Heart right ventricle (tissue), 16 donors: ENCODE measurements around the gene ABRAXAS1. TPM values are rescaled to one million over a fixed set of nuclear protein-coding genes. Genes with fewer than 3 reads are reported as not detected.

Experiments used
- ATAC-seq, 8 donors: fragments of 200-7000 bp; cut with Tn5 transposase; one replicate each; pipeline ENCODE4 v1.9.1; 2020; ENCODE audit warnings: mild to moderate bottlenecking in 8 of 8, moderate library complexity in 8 of 8, moderate number of reproducible peaks in 1 of 8
- DNase-seq, 2 donors: peaks; one replicate each; pipeline ENCODE4 v3.0.0-alpha.2; 2020
- H3K27ac ChIP-seq, 10 donors: fragments of 200-600 bp; sonication (generic) in 2 of 10; one replicate each; pipeline versions ENCODE4 v1.5.0 to v1.8.0; 2020 to 2022; ENCODE audit warnings: mild to moderate bottlenecking in 3 of 10
- H3K27me3 ChIP-seq, 7 donors: fragments of 200-600 bp; one replicate each; pipeline ENCODE4 v1.8.0; 2021 to 2022; ENCODE audit warnings: mild to moderate bottlenecking in 2 of 7
- H3K36me3 ChIP-seq, 9 donors: fragments of 200-600 bp; sonication (generic) in 1 of 9; one replicate each; pipeline versions ENCODE4 v1.5.0 to v1.8.0; 2020 to 2022; ENCODE audit warnings: mild to moderate bottlenecking in 2 of 9
- H3K4me1 ChIP-seq, 9 donors: fragments of 200-600 bp; sonication (generic) in 1 of 9; one replicate each; pipeline versions ENCODE4 v1.5.0 to v1.8.0; 2020 to 2022; ENCODE audit warnings: mild to moderate bottlenecking in 4 of 9
- H3K4me3 ChIP-seq, 10 donors: fragments of 200-600 bp; sonication (generic) in 2 of 10; one replicate each; pipeline versions ENCODE4 v1.5.0 to v1.8.0; 2020 to 2022; ENCODE audit warnings: mild to moderate bottlenecking in 7 of 10, moderate library complexity in 2 of 10
- H3K9me3 ChIP-seq, 11 donors: fragments of 200-600 bp in 10 of 11; sonication (generic) in 2 of 11; one replicate each; pipeline versions ENCODE4 v1.5.0 to v1.8.0; 2013 to 2022; ENCODE audit warnings: mild to moderate bottlenecking in 2 of 11, control low read depth in 1 of 11, moderate library complexity in 1 of 11
- WGBS, 2 donors: extraction: QIAGEN DNeasy Blood & Tissue Kit; methylation state at CpG; one replicate each; pipeline ENCODE4 v1.1.7; 2013; ENCODE audit warnings: inconsistent platforms in 1 of 2; 5-methylcytosine and 5-hydroxymethylcytosine counted together
- intact Hi-C, 10 donors: fragments of 100-400 bp; cut with DNase I; formaldehyde crosslinking; loops; one replicate each; pipeline versions ENCODE4 v1.11.1 to v1.14.2; 2022
- polyA plus RNA-seq, 2 donors: library from polyadenylated mRNA; stranded (reverse); fragments of 200-250 nt; gene quantifications; one replicate each; pipeline ENCODE4 v1.2.3, GENCODE V29; 2013
- total RNA-seq, 10 donors: library from RNA; stranded (reverse); fragmentation: NEBNext Ultra II Directional in 3 of 10; extraction: Animal tissue kit (Norgen Biotek cat#: 25700) in 3 of 10; gene quantifications; one replicate each; pipeline versions ENCODE4 v1.2.1 to v1.2.4, GENCODE V29; 2021 to 2023
- TF ChIP-seq, protein P1 (sequence below), 9 donors: fragments of 200-600 bp; sonication (generic) in 2 of 9; IDR thresholded peaks; one replicate each; pipeline versions ENCODE4 v1.5.0 to v1.8.0; 2021 to 2022; ENCODE audit warnings: antibody characterized with exemption in 9 of 9, mild to moderate bottlenecking in 5 of 9, moderate library complexity in 1 of 9
- donor health status: Arrhythmogenic right ventricular cardiomyopathy.
- donor health status: ischemic (EF 13 %, LVEDD 7.1; RV severe dilation, severe dysfunction).
- donor health status: healthy with polysubstance abuse.
- donor health status: DM: no; HTN: yes; CAD: no.
- donor health status: DM: no; HTN: no; CAD: no.
- donor health status: ischemic (EF 25% LVEDD 6.9; RV normal size, moderate dysfunction).
- donor health status: ischemic (EF 25% LVEDD 5.7; RV mildly dilated, moderate dysfunction).
- donor health status: healthy.
- donor health status: DM: yes; HTN: yes; CAD: no.
- donor health status: Ischemic cardiomyopathy.
- donor health status: ischemic (EF 35%, LVEDD 5.7; RV mildly dilated, moderate dysfunction).
- donor health status: nonischemic (EF 11% LVEDD 7.7; RV severe dilation, severe dysfunction).
- donor health status: DM: yes; HTN: yes; CAD: no.
- donor health status: PGD.
- donor health status: ischemic (EF 29% LVEDD 5.4; RV normal size, mild dysfunction).
- donor health status: nonischemic (EF 23%, LVEDD 6.1; RV moderate dilation, normal function).

ABRAXAS1 gene
- total and polyA plus RNA-seq, 12 donors, result 2.3 to 11.0 (median 6.5) TPM

DNA sequence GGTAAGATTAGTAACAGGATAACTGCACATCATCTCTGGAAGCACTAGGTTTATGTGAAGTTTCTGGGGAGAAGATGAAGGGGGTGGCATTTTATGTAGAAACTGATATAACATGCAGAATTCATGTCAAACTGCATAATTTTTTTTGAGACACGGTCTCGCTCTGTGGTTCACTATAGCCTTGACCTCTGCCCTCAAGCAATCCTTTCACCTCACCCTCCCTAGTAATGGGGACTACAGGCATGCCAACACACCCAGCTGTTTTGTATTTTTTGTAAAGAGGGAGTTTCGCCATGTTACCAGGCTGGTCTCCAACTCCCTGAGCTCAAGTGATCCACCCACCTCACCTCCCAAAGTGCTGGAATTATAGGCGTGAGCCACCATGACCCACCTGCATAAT, 11.5 kb downstream of the ABRAXAS1 start:
- Histone ChIP-seq H3K27ac (no peak overlapping the region), H3K4me1 (no peaks in the 10 kb centered on the region), H3K9me3 (no peaks in the 10 kb centered on the region), H3K36me3 (peaks cover 0 to 92% (median 7%) of the 10 kb centered on the region in 9 donors), H3K27me3 (no peaks in the 10 kb centered on the region), H3K4me3 (no peak overlapping the region)
- intact Hi-C loops, result no loop called here
- DNase-seq (no peak), ATAC-seq (no peak)
- WGBS, 2 donors, result 82 to 88% methylated on average over 4 of the region's 4 CpGs
- TF ChIP-seq, protein P1, sequence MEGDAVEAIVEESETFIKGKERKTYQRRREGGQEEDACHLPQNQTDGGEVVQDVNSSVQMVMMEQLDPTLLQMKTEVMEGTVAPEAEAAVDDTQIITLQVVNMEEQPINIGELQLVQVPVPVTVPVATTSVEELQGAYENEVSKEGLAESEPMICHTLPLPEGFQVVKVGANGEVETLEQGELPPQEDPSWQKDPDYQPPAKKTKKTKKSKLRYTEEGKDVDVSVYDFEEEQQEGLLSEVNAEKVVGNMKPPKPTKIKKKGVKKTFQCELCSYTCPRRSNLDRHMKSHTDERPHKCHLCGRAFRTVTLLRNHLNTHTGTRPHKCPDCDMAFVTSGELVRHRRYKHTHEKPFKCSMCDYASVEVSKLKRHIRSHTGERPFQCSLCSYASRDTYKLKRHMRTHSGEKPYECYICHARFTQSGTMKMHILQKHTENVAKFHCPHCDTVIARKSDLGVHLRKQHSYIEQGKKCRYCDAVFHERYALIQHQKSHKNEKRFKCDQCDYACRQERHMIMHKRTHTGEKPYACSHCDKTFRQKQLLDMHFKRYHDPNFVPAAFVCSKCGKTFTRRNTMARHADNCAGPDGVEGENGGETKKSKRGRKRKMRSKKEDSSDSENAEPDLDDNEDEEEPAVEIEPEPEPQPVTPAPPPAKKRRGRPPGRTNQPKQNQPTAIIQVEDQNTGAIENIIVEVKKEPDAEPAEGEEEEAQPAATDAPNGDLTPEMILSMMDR (IDR thresholded peaks at IDR 0.05), result no peak

DNA sequence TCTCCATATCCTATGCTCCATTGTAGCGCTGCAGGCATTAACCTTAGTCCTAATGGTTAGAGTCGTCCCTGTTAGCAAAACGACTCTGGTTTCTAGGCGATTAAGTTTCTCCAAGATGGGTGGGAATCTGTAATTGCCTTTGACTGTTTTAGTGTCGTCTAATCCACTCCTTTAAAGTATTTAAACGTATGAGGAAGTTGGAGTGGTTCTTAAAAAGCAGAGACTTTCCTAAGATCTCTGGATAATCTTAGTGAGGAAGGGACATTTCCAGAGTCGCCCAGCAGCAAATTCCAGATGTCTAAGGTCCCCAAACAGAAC, 28.8 kb downstream of the ABRAXAS1 start:
- TF ChIP-seq, protein P1 (IDR thresholded peaks at IDR 0.05), result no peak
- Histone ChIP-seq H3K4me3 (peak overlapping the region; percentile 65 to 89 (median 78)), H3K27ac (peak overlapping the region in 9 of 10 donors; percentile 91 to 99 (median 96)), H3K27me3 (no peaks in the 10 kb centered on the region), H3K36me3 (peaks cover 0 to 72% (median 26%) of the 10 kb centered on the region in 9 donors), H3K4me1 (peaks cover 0 to 33% (median 24%) of the 10 kb centered on the region in 9 donors), H3K9me3 (no peaks in the 10 kb centered on the region)
- DNase-seq (no peak), ATAC-seq (no peak)
- intact Hi-C loops, result loop anchor here in 4 of 10 donors (10.0 kb wide), 2 partner anchors 171 to 421 kb away; partner anchors contain the start of genes COQ2 (in 3 of the 4) and COPS4 (in 1 of the 4)
- 1% methylated on average over 7 of the region's 7 CpGs for WGBS, 2 donors

DNA sequence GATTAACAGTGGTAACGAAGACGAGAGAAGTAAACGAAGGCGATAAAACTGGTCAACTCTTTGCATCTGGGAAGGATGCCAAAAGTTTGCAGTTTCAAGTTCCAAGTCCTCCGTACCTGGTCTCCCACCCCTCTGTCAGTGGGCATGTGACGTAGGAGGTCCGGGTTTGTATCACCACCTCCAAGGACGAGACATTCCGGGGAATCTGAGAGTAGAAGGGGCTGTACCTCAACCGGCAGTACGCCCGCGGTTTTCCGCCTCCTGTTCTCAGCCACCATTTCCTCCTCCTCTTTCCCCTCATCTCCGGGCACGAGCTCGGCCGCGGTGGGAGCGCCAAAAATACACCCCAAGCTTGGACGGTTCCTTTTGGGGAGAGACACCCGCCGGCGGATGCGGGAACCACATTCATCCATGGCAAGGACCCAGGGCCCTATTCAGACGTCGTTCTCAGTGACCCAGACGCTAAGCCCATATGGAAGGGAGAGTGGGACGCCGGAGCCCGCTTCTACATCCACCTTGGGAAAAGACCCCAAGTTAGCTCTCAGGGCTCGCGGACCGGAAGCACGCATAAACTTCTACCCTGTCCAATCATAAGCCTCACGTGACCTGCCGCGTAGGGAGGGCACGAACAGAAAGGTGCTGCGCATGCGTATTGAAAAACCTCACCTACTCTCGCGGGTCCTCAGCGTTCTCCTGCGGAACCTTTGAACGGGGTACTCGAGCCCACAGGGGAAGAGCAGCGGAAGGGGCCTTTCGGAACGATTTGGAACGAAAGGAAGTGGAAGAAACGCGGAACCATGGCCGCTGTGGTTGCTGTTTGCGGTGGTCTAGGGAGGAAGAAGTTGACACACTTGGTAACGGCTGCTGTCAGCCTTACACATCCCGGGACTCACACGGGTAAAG, 29.4 kb downstream of the ABRAXAS1 start, which contains the start of the genes HELQ and MRPS18C:
Gene HELQ (minus strand): TSS at position 543 of the 903 bp plus-strand sequence. CDS start 130 bp downstream, at position 413.
Gene MRPS18C (plus strand): TSS at position 778 of the 903 bp plus-strand sequence. CDS start 20 bp downstream, at position 798.
- intact Hi-C loops, result loop anchor here in 4 of 10 donors (10.0 kb wide), 2 partner anchors 171 to 421 kb away; partner anchors contain the start of genes COQ2 (in 3 of the 4) and COPS4 (in 1 of the 4)
- WGBS, 2 donors, result 0 to 1% methylated on average over 58 of the region's 58 CpGs
- DNase-seq (peak; percentile 90 to 98), ATAC-seq (peak; percentile 99 to 100 (median 100))
- peaks cover 0 to 70% (median 20%) of the 10 kb centered on the region in 9 donors for H3K36me3 ChIP-seq
- H3K27ac ChIP-seq, result peak within 1 kb of the TSS; percentile 91 to 99 (median 96)
- no peaks in the 10 kb centered on the region for H3K9me3 ChIP-seq
- peaks cover 0 to 33% (median 24%) of the 10 kb centered on the region in 9 donors for H3K4me1 ChIP-seq
- TF ChIP-seq, protein P1 (IDR thresholded peaks at IDR 0.05), result peak in 4 of 9 donors; percentile 18 to 44 (median 31)
- no peaks in the 10 kb centered on the region for H3K27me3 ChIP-seq
- H3K4me3 ChIP-seq, result peak within 1 kb of the TSS; percentile 65 to 89 (median 78)

DNA sequence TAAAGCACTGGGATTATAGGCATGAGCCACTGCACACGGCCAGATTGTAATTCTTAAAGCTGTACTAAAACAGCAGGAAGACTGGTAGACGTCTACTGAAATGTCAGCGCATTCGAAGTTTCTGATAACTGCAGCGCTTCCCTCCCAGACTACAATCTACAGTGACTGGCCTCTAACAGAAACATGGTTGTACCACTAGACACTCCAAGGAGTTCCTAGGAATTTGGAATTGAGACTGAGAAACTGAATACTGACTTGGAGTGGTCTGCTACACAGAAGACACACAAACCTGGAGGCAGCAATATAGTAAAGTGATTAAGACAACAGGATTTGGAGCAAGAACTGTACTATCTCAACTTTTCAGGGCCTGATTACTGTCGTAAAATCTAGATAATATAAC, 30.2 kb downstream of the ABRAXAS1 start:
- intact Hi-C loops, result loop anchor here in 4 of 10 donors (10.0 kb wide), 2 partner anchors 170 to 420 kb away; partner anchors contain the start of genes COQ2 (in 3 of the 4) and COPS4 (in 1 of the 4)
- Histone ChIP-seq H3K36me3 (peaks cover 0 to 61% (median 11%) of the 10 kb centered on the region in 9 donors), H3K27ac (peak overlapping the region in 9 of 10 donors; percentile 91 to 99 (median 96)), H3K9me3 (no peaks in the 10 kb centered on the region), H3K4me3 (peak overlapping the region; percentile 65 to 89 (median 78)), H3K27me3 (no peaks in the 10 kb centered on the region), H3K4me1 (peaks cover 0 to 33% (median 24%) of the 10 kb centered on the region in 9 donors)
- WGBS, 2 donors, result 5 to 7% methylated on average over 6 of the region's 6 CpGs
- DNase-seq (no peak), ATAC-seq (peak in 2 of 8 donors; percentile 4 to 11)
- TF ChIP-seq, protein P1 (IDR thresholded peaks at IDR 0.05), result no peak
